ENCODE measurements around the gene LCE4A.
"Not testable (repeated sequence)": the region's sequence is repeated elsewhere in the genome, so short reads cannot be mapped to it uniquely, and the experiment has no call there.

LCE4A gene, protein sequence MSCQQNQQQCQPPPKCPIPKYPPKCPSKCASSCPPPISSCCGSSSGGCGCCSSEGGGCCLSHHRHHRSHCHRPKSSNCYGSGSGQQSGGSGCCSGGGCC

DNA sequence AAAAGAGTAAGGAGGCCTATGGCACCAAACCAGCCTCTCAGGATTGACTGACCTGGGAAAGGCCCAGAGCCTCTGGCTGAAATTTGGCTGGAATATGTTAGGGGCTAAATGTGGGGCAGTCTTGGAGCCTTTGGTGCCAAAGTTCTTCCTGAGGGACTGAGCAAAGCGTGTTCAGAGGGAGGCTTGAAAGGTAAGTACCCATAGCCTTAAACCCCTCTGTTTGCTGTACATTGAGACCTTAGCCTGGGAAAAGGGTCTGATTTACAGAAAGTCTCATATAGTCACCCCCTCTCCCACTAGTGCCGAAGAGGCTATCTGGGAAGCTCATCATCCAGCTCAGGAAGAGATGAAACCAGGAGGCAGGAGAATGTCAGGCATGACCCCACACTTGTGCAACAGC, at the start of gene LCE4A:
LCE4A (plus strand) TSS at position 301 of the 400 bp plus-strand sequence. CDS start 916 bp downstream, outside the sequence.
- no peak for DNase-seq

DNA sequence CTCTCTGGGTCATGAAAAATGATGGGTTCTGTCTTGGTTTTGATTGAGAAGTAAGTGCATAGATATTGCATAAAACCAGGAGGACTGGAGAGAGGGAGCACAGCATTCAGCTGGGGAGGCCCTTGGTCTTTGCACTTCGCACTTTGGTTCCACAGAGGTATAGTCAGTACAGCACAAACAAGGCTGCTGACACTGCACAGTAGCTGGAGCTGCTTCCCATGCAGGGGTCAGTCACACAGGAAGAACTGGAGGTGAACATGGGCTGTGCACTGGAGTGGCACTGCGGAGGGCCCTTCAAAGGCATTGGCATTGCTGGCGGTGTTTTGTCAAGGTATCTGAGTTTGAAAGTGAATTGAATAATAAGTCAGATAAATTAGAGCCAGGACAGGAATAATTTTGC, 49.3 kb upstream of the LCE4A start:
- DNase-seq: no peak

DNA sequence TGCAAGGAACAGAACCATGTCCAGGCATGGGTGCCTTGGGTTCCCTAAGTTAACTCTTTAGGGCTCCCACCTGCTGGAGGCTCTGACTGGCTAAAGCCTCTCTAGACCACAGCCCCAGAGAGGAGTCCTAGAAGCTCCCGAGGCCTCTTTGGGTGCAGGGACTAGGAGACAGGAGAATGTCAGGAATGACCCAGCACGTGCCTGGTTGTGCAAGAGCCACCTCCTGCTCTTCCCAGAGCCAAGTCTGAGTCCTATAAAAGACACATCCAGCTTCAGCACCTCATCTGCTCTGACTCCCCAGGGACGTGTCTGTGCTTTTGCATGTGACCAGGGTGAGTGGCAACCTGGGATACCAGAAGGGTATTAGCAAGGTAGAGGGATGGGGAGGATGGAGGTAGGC, 44.9 kb upstream of the LCE4A start, which contains the start of gene LCE2D:
LCE2D (plus strand) TSS at position 283 of the 400 bp plus-strand sequence. CDS start 726 bp downstream, outside the sequence.
- DNase-seq: no peak

DNA sequence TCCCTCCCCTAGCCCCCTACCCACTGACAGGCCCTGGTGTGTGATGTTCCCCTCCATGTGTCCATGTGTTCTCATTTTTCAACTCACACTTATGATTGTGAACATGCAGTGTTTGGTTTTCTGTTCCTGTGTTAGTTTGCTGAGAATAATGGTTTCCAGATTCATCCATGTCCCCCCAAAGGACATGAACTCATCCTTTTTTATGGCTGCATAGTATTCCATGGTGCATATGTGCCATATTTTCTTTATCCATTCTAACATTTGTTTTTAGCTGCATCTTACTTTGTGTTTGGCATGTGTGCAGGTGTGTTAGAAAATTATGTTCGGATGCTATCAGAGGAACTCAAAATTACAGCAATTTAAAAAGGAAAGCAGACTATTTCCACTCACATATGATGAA, 41.8 kb upstream of the LCE4A start:
- not testable (repeated sequence) for DNase-seq

DNA sequence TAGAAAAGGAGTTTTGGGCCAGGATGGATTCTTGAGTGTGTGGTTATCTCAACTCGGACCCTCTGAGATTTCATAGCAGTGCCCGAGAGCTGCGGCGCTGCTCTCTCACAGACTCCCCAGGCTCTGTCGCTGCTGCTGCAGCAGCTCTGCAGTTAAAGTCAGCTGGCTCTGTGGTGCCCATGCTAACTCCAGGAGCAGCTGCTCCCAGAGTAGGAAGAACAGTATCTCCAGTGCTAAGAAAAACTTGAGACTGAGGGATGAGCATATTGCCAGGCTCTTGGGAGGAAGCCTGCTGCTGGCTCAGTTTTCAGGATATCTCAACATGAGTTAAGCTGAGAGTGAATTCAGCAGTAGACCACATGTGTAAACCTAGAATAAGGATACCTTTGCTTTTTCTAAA, 40.3 kb upstream of the LCE4A start:
- no peak for DNase-seq

DNA sequence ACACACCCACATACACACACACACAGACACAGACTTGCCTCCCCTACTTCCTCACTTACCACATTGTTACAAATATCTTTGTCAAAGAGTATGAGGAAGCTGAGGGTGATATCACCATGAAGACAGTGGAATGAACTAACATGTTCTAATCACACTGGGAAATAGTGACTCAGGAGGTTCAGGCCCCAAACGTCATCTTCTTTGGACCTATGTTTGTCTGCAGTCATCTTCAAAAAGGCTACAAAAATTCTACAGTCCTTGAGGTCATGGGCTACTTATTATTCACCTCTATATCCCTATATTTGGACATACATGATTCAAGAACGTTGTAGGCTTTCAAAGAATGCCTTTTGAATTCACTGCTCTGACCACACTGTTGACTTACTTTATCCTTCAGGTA, 34.9 kb upstream of the LCE4A start:
- DNase-seq: no peak

DNA sequence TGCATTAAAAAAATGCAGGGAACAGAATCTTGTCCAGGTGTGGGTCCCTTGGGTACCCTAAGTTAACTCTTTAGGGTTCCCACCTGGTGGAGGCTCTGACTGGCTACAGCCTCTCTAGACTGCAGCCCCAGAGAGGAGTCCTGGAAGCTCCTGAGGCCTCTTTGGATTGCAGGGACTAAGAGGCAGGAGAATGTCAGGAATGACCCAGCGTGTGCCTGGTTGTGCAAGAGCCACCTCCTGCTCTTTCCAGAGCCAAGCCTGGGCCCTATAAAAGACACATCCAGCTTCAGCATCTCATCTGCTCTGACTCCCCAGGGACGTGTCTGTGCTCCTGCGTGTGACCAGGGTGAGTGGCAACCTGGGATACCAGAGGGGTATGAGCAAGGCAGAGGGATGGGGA, 33.0 kb upstream of the LCE4A start, which contains the start of gene LCE2C:
LCE2C (plus strand) TSS at position 297 of the 400 bp plus-strand sequence. CDS start 737 bp downstream, outside the sequence.
- DNase-seq: not testable (repeated sequence)

DNA sequence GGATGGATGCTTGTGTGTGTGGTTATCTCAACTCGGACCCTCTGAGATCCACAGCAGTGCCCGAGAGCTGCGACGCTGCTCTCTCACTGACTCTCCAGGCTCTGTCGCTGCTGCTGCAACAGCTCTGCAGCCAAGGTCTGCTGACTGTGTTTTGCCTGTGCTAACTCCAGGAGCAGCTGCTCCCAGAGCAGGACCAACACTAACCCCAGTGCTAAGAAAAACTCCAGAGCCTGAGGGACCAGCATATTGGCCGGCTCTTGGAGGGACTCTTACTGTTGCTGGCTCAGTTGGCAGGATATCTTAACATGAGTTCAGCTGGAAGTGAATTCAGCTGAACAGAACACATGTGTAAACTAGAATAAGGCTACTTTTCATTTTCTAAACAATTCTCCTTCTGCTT, 28.5 kb upstream of the LCE4A start:
- no peak for DNase-seq

DNA sequence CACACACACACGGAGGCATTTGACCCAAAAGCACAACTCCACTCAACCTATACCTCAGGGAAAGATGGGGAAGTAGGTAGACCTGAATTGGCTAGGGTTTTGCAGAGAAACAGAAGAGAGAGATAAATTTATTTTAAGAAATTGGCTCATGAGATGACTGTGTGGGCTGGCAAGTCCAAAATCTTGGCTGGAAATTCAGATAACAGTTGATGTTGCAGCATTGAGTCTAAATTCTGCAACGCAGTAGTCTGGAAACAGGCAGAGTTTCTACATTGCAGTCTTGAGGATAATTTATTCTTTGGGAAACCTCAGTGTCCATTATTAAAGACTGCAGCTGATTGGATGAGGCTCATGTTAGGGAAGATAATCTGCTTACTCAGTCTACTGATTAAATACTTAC, 26.3 kb upstream of the LCE4A start:
- no peak for DNase-seq

DNA sequence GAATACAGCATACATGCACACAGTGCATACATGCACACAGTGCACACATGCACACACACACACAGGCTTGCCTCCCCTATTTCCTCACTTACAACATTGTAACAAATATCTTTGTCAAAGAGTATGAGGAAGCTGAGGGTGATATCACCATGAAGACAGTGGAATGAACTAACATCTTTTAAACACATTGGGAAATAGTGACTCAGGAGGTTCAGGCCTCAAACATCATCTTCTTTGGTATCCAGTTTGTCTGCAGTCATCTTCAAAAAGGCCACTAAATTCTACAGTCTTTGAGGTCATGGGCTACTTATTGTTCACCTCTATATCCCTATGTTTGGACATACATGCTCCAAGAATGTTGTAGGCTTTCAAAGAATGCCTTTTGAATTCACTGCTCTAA, 24.1 kb upstream of the LCE4A start:
- no peak for DNase-seq

DNA sequence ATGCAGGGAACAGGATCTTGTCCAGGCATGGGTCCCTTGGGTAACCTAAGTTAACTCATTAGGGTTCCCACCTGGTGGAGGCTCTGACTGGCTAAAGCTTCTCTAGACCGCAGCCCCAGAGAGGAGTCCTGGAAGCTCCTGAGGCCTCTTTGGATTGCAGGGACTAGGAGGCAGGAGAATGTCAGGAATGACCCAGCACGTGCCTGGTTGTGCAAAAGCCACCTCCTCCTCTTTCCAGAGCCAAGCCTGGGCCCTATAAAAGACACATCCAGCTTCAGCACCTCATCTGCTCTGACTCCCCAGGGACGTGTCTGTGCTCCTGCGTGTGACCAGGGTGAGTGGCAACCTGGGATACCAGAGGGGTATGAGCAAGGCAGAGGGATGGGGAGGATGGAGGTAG, 22.1 kb upstream of the LCE4A start, which contains the start of gene LCE2B:
LCE2B (plus strand) TSS at position 301 of the 400 bp plus-strand sequence. CDS start 721 bp downstream, outside the sequence.
- not testable (repeated sequence) for DNase-seq

DNA sequence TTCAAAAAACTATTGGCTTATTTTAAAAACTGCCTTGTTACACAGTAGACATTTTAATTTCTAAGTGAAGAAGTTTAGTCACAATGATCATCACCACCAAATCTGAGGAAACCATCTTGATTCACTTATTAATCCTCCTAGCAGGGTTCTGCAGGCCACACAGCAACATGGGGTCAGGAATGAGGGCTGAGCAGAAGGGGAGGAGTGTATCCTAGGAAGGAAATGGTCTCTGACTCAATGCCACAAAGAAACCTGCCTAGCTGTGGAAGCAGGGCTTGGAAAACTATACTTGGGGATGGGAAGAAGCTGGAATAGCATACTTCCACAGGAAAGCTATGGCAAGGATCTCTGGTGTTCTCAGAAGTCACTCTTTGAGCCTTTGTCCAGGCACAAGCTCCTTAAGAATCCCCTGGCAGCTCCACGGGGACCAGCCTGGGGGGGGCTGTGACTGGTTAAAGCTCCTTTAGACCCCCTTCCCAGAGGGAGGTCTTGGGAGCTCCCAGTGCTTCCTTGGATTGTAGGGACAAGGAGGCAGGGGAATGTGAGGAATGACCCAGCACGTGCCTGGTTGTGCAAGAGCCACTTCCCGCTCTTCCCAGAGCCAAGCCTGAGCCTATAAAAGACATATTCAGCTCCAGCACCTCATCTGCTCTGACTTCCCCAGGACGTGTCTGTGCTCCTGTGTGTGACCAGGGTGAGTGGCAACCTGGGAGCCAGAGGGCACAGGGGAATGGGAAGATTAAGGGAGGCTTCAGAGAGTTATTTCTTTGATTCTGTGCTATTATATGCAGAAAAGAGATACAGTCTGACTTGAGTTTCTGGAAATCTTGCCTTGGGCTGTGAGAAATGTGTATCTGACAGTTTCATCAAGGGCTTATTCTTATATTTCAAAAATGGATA, 10.0 kb upstream of the LCE4A start, which contains the start of gene LCE2A:
LCE2A (plus strand) TSS at position 645 of the 900 bp plus-strand sequence. CDS start 557 bp downstream, outside the sequence.
- DNase-seq: no peak

DNA sequence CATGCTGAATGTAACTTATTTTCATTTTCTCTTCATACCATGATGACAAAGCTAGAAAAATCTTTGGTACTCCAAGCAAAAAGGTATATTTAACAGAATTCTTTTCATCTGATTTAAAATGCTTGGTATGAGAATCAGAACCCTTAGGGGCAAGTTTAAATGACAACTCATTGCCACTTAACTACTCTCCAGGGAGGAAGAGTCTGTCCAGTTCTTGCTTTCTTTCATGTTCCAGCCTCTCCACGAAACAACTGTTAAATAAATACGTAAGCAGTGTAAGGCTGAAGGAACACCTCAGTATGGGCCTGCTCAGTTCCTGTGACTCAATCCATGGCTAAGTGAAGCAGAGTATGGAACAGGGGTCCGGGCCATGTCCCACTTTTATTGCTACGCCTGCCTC, 8.2 kb upstream of the LCE4A start:
- no peak for DNase-seq

DNA sequence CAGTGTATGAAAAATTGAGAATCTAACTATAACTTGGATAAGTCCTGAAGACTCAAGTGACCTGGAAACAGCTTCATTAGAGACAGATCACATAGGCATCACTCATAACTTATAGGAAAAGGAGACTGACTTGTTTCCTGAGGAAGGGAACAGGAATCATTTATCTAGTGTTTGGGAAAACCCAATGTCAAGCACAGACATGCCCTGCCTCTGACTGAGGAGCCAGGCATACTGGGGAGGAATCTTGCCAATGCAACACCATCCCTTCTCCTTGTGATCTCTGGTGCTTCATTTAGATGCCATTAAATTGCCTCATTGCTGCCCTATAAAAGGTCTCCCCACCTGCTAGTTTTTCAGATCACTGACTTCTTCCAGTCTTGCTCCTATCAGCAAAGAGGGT, 10.3 kb downstream of the LCE4A start:
- no peak for DNase-seq

DNA sequence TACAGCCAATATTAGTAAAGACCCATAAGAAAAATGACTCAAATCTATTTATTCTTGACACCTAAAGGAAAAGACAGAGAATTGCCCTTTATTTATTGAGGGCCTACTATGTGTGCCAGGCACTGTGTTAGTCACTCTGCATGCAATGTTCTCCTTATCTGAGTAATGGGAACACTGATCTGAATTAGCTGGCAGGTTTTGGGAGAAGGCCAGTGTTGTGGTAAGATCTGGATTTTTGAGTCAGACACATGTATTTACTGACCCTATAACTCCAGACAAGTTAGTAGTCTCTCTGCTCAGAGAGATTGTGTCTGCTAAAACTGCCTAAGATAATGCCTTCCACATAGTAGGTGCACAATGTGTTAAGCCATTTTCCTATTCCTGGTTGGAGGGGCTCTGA, 17.3 kb downstream of the LCE4A start:
- DNase-seq: no peak

DNA sequence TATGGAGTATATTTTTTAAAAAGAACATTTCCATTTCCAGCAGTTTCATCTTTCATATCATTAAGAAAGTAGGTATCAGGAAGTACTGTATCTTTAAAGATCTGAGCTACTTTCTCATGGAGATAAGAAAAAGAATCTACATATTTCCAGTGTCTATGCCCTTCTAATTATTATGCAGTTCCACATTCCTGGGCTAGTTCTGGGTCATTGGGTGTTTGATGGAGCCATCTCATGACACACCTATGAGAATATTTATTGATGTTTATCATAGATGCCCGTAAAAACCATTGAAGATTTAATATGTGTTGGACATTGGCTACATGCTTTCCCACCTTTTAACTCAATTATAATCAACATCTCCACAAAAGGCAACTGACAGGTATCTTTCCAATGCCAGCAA, 21.0 kb downstream of the LCE4A start:
- no peak for DNase-seq

DNA sequence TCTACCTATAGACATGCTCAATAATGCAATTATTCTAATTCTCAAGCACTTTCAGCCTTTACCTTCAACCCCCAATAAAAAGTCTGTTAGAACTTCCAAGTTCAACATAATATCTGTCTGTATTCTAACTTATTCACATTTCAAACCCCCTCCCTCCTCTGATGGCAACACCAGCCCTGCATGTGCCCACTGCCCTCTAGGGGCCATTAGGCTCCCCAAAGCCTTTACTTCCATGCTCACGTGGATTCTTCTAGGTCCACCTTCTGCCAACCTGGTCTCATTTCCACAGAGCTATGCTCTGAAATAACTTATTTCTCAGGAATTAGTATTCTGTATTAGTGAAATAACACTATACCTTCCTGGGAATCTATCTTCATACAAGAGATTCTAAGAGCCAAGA, 27.7 kb downstream of the LCE4A start:
- no peak for DNase-seq

DNA sequence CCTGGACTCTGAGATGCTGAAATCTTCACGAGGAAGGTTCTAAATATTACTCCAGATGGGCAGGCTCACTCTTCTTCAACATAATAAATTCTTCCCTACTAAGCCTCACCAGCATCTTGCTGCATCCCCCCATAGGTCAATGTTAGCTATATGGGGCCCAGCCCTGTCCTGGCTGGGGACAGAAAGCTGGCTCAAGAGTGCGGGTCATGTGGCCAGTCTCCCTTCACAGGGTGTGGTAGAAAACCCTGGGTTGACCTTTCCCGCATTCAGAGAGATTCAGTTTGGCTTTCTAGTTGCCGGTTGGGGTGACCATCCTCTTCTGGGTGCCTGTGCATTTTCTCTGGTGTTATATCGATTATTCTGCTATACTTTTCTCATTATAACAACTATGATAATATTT, 30.0 kb downstream of the LCE4A start:
- DNase-seq: no peak

DNA sequence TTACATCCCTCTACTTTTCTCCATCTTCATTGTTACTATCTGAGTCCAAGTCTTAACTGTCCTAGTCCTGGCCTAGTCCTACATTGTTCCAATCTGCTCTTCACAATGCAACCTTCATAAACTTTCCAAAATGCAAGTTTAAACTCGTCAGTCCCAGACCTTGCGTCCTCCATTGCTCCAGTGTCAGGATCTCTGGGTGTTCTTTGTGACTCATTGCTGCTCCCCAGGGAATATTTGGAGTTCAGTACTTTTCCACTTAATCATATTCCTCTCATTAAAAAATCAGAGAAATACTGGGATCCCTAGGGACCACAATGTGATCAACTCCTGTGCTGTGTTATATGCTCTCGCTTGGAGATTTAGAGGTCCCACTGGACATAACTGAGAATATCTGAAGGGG, 31.9 kb downstream of the LCE4A start:
- DNase-seq: no peak

DNA sequence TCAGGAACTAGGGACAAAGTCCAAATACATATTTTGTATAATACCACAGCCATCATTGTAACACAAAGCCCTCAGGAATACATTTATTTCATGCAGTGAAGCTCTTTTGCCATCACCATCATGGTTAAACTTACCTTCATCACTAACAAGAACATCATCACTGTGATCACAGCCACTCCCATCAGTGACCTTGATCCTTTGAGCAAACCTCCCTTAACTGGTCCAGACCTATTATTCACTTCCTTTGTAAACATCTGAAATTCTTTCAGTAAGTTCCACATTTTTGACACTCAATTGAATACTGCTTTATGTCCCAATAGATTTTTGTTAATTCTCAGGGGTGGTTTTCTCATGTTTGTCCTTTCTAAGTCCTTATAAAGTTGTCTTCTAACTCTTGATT, 33.7 kb downstream of the LCE4A start:
- no peak for DNase-seq

DNA sequence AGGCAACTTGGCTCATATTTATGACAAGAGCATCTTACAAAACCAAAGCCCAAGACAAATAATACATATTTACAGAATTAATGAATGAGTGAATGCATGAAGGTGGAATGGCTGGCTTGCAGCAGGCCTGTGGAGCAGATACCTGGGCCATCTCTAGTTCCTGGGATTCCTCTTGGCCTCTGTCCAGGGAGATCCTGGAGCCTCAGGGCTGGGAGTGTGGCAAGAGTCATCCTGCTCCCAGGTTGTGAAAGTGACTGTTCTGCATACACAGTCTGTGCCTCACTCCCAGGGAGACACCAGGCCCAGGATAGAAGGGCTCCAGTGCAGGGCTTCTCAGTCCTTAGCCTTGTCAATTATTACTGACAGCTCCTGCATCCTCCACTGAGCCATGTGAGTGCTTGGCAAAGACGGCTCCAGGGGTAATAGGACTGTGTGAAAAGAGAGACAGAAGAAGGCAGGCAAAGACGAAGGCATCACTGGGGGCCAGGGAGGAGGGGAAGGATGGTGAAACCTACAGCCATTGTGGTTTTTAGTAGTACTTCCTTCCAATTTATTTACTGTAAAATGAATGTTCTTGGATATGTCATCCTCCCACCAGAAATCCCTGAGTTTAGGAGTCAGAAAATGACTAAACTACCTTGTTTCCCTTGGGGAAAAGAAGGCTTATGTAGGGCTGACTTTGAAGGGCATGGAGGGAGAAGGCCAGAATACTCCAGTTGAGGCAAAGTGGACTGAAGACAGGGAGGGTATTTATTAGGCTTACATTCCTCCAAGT, 35.6 kb downstream of the LCE4A start:
- DNase-seq: no peak

DNA sequence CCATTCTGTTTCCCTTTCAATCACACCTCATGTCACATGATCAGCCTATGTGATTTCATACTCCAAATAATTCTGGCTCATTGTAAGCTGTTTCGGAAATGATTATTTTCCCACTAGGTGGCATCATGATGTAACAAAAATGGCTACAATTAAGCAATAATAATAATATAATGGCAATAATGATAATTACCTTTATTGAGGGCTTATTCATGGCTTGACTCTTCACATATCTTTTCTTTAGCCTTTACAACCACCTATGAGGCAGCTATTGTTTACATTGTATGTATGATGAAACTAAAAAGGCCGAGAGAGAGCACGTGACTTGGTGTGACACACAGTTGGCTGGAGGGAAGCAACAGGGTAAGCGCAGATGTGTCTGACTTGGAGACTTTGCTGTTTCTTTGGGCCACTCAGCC, 37.3 kb downstream of the LCE4A start:
- DNase-seq: no peak

DNA sequence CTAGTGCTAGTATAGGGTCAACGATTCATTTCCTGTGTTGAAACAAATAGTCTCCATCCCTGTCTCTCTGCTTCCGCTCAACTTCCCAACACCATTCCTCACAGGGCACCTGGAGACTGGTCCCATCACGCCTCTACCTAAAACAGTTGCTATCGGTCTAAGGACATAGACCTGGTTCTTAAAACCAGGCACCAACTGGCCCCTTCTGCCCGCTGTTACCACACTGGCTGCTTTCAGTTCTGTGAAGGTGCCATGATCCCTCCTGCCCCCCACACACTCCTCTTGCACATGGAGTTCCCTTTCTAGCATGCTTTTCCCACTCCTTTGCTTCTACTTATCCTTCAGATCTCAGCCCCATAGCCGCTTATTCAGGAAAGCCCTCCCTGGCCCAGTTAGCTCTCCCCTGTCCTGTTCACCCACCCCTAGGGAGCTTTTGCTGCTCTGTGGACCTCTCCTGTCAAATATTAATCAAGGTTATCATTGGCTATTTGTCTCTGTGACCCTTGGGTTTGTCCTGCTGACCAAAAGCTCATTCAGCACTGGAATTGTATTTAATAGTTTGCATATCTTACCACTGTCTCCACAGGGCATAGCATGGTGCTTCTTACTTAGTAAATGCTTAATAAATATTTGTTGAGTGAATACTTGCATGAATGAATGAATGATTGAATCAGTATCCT, 37.9 kb downstream of the LCE4A start:
- no peak for DNase-seq

All from activated naive CD4-positive, alpha-beta T cell (primary cell).